B cell (primary cell): ENCODE results near the gene CD274. TPM values are rescaled to one million over a fixed set of nuclear protein-coding genes. Genes with fewer than 3 reads are reported as not detected.

Experiments used
- ATAC-seq: fragments of 200-7000 bp; cut with Tn5 transposase; one replicate; pipeline ENCODE4 v1.10.0; 2021; ENCODE audit warnings: low read depth, mild to moderate bottlenecking, moderate number of reproducible peaks, moderate library complexity
- CTCF ChIA-PET: fragments of 350-600 bp; sonication (Branson Sonifier 250); formaldehyde crosslinking; loops from one replicate; lab custom pipeline; 2021; ENCODE audit warnings: antibody characterized with exemption, inconsistent platforms; lab: Charles Lee
- POLR2A ChIA-PET: fragments of 350-600 bp; sonication (Branson Sonifier 250); formaldehyde crosslinking; loops from one replicate; lab custom pipeline; 2021; ENCODE audit warnings: antibody characterized with exemption; lab: Charles Lee
- DNase-seq: peaks from one replicate; pipeline ENCODE4 v3.0.0; 2013
- H2AFZ ChIP-seq: 2 replicates; pipeline ENCODE4 v1.6.1; 2012; ENCODE audit warnings: mild to moderate bottlenecking, low read depth, low read length; ENCODE audit not compliant: insufficient read depth, poor library complexity, severe bottlenecking
- H3K27ac ChIP-seq, 2 donors: 1 replicate in 1 of 2; 2 replicates in 1 of 2; pipeline ENCODE4 v1.5.1; 2012 to 2013; ENCODE audit warnings: low read length in 2 of 2, mild to moderate bottlenecking in 2 of 2, moderate library complexity in 1 of 2
- H3K27me3 ChIP-seq, 4 experiments: fragments of 200-600 bp in 1 of 4; sonication (generic) in 1 of 4; replicated peaks in 1 of 4; 1 replicate in 2 of 4; 2 replicates in 2 of 4; pipeline versions ENCODE4 v1.6.1 to v1.7.0; 2013 to 2016; ENCODE audit warnings: low read length in 3 of 4, mild to moderate bottlenecking in 2 of 4, mixed read lengths in 1 of 4, moderate library complexity in 1 of 4; ENCODE audit not compliant: insufficient read depth in 4 of 4, control insufficient read depth in 3 of 4; ENCODE audit errors: control extremely low read depth in 1 of 4
- H3K36me3 ChIP-seq, 2 experiments: replicated peaks in 1 of 2; 1 replicate in 1 of 2; 2 replicates in 1 of 2; pipeline versions ENCODE4 v1.6.1 to v1.7.1; 2013; ENCODE audit warnings: low read length in 1 of 2; ENCODE audit not compliant: insufficient read depth in 2 of 2, control insufficient read depth in 1 of 2; ENCODE audit errors: control extremely low read depth in 1 of 2, extremely low read depth in 1 of 2
- H3K4me1 ChIP-seq, 2 donors: fragments of 200-600 bp in 1 of 2; sonication (generic) in 1 of 2; 1 replicate in 1 of 2; 2 replicates in 1 of 2; pipeline versions ENCODE4 v1.5.1 to v1.6.1; 2013 to 2017; ENCODE audit warnings: low read length in 2 of 2; ENCODE audit not compliant: control insufficient read depth in 2 of 2, insufficient read depth in 2 of 2
- H3K4me2 ChIP-seq: replicated peaks from 2 replicates; pipeline ENCODE3; 2012; ENCODE audit warnings: mild to moderate bottlenecking, low read depth, low read length; ENCODE audit not compliant: poor library complexity, severe bottlenecking
- H3K4me3 ChIP-seq, 5 experiments: fragments of 200-600 bp in 1 of 5; sonication (generic) in 1 of 5; 1 replicate in 3 of 5; 2 replicates in 2 of 5; pipeline versions ENCODE4 v1.5.1 to v1.7.0; 2011 to 2016; ENCODE audit warnings: low read length in 4 of 5, mild to moderate bottlenecking in 4 of 5, low read depth in 2 of 5, control low read depth in 1 of 5, moderate library complexity in 1 of 5; ENCODE audit not compliant: insufficient read depth in 1 of 5; ENCODE audit errors: control extremely low read depth in 1 of 5, extremely low read depth in 1 of 5
- H3K79me2 ChIP-seq: fragments of 200-600 bp; sonication (generic); one replicate; pipeline ENCODE4 v1.6.0; 2016; ENCODE audit warnings: low read length; ENCODE audit not compliant: control insufficient read depth, insufficient read depth
- H3K9ac ChIP-seq: fragments of 200-600 bp; sonication (generic); 2 replicates; pipeline ENCODE4 v1.6.1; 2017; ENCODE audit warnings: mild to moderate bottlenecking, low read length, moderate library complexity
- H3K9me3 ChIP-seq, 3 donors: one replicate each; pipeline versions ENCODE4 v1.6.1 to v1.7.1; 2013; ENCODE audit warnings: low read length in 2 of 3; ENCODE audit not compliant: control insufficient read depth in 2 of 3, insufficient read depth in 1 of 3; ENCODE audit errors: control extremely low read depth in 1 of 3
- H4K20me1 ChIP-seq: 2 replicates; pipeline ENCODE4 v1.6.0; 2012; ENCODE audit warnings: mild to moderate bottlenecking, low read length; ENCODE audit not compliant: insufficient read depth, control insufficient read depth, poor library complexity, severe bottlenecking
- H3K27ac Mint-ChIP-seq: one replicate; pipeline ENCODE4 v1.8.0; 2021; ENCODE audit warnings: mixed read lengths
- H3K27me3 Mint-ChIP-seq: one replicate; pipeline ENCODE4 v1.8.0; 2021; ENCODE audit warnings: mixed read lengths
- H3K4me1 Mint-ChIP-seq: one replicate; pipeline ENCODE4 v1.8.0; 2021; ENCODE audit warnings: mixed read lengths
- H3K4me3 Mint-ChIP-seq: one replicate; pipeline ENCODE4 v1.8.0; 2021; ENCODE audit warnings: mixed read lengths
- H3K9me3 Mint-ChIP-seq: one replicate; pipeline ENCODE4 v1.8.0; 2022; ENCODE audit warnings: mixed read lengths; ENCODE audit not compliant: insufficient read depth
- CTCF ChIP-seq: fragments of 200-600 bp; IDR thresholded peaks from one replicate; pipeline ENCODE4 v1.8.0; 2022; ENCODE audit warnings: antibody characterized with exemption, mild to moderate bottlenecking
- EZH2 ChIP-seq: IDR thresholded peaks from 2 replicates; pipeline ENCODE4 v1.6.1; 2012; ENCODE audit warnings: borderline replicate concordance, low read depth, mild to moderate bottlenecking, moderate library complexity, low read length; ENCODE audit not compliant: insufficient read depth, poor library complexity, severe bottlenecking
- WGBS: methylation state at CpG from one replicate; pipeline ENCODE4 v1.1.5; 2013; ENCODE audit warnings: missing lambda C conversion rate; ENCODE audit not compliant: insufficient coverage; 5-methylcytosine and 5-hydroxymethylcytosine counted together
- intact Hi-C: fragments of 100-400 bp; cut with micrococcal nuclease; formaldehyde crosslinking; loops from one replicate; pipeline ENCODE4 v1.10.0; 2022
- polyA plus RNA-seq: library from polyadenylated mRNA; depleted of rRNA; stranded (reverse); fragments of >200 nt; gene quantifications from 2 replicates; pipeline ENCODE4 v1.2.3, GENCODE V29; 2012
- total RNA-seq, 2 donors: library from RNA; stranded (reverse); fragments of 120-200 nt in 1 of 2; gene quantifications; 1 replicate in 1 of 2; 2 replicates in 1 of 2; pipeline versions ENCODE4 v1.2.3 to v1.2.4, GENCODE V29; 2013 to 2022

CD274 gene
- total and polyA plus RNA-seq, 2 donors (not counting 1 experiment from before 2014, with no cell fraction given), result 1.4 to 7.0 TPM

DNA sequence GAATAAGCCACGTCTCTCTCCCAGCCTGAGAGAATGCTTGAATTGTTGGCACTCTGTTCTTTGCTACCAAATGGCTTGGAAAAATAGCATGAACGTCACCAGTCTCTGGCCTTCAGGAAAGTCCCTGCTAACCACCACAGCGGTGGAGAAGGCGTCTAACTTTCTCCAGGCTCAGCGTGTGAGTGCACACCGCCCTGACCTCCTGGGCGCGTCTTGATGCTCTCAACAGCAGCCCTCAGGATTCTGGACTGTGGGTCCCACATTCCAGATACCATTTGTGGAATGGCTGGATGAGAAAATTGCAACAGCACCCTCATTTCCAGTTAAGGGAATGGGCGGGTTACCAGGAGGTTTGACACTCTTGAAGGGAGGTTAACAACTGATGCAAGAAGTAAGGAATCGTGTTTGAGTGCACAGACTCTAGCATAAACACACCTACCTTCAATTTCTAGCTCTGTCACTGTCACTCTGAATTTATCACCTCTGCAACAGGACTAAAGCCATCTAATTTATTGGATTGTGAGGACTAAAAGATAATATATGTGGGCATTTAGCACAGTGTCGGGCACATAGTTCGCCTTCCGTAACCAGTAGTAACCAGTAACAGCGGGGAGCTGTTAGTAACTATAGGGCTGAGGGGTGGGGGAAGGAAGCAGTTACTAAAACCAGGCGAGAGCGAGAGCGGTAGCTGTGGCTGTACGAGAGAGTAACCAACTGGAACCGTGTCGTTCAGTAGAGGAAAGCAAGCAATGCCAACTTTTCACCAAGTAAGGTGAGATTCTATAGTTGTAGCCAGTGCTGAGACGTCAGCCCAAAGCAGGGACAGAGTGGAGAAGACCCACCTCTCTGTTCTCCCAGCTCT, 11.8 kb upstream of the CD274 start:
- ATAC-seq, result peak; percentile 52
- H3K79me2 ChIP-seq, result peaks cover 12% of the 10 kb centered on the region
- peak overlapping the region; percentile 90 for H2AFZ ChIP-seq
- intact Hi-C loops, result loop anchor here (1.0 to 5.0 kb wide), 13 partner anchors 12 to 1911 kb away; partner anchors contain the start of genes CD274, CDC37L1, ERMP1 and JAK2
- H3K27me3 ChIP-seq, result no peaks in the 10 kb centered on the region
- CTCF ChIA-PET, result interaction anchor here (0.8 to 8.4 kb wide), 15 partner anchors 11 to 676 kb away, joined by 3 to 107 read pairs (median 6); partner anchors contain the start of genes CD274, INSL6 and RIC1
- peaks cover 45% of the 10 kb centered on the region for H3K4me1 Mint-ChIP-seq
- H3K4me2 ChIP-seq, result peak overlapping the region; percentile 73
- no peaks in the 10 kb centered on the region for H3K27me3 Mint-ChIP-seq
- peaks cover 22 to 23% of the 10 kb centered on the region in 2 donors for H3K4me1 ChIP-seq
- H3K27ac ChIP-seq, result peak overlapping the region; percentile 85 to 94
- H3K9me3 ChIP-seq, result no peaks in the 10 kb centered on the region
- peak overlapping the region; percentile 95 for H3K4me3 Mint-ChIP-seq
- H3K9ac ChIP-seq, result peak overlapping the region; percentile 86
- DNase-seq, result peak; percentile 83
- peak overlapping the region; percentile 60 to 96 (median 73) for H3K4me3 ChIP-seq
- peak overlapping the region; percentile 98 for H3K27ac Mint-ChIP-seq
- no peaks in the 10 kb centered on the region for H3K9me3 Mint-ChIP-seq
- H4K20me1 ChIP-seq, result no peaks in the 10 kb centered on the region
- H3K36me3 ChIP-seq, result peaks cover 0 to 10% of the 10 kb centered on the region in 2 experiments
- TF ChIP-seq EZH2 (no peak), CTCF (no peak)
- whole genome bisulfite sequencing, result 11% methylated on average over 14 of the region's 21 CpGs
- POLR2A ChIA-PET, result interaction anchor here (0.7 to 3.7 kb wide), 8 partner anchors 12 to 568 kb away, joined by 3 to 28 read pairs (median 4); partner anchors contain the start of genes CD274 and RIC1
